NT2/D1 (cell line): ENCODE results near the gene STRN.

Source experiments
- SUZ12 ChIP-seq: IDR thresholded peaks from 2 replicates; pipeline ENCODE4 v1.6.1; 2011; ENCODE audit not compliant: insufficient read length, insufficient read depth; ENCODE audit errors: extremely low read depth
- YY1 ChIP-seq: IDR thresholded peaks from 2 replicates; pipeline ENCODE4 v1.6.1; 2011; ENCODE audit not compliant: insufficient read length, insufficient read depth
- ZNF274 ChIP-seq: IDR thresholded peaks from 2 replicates; pipeline ENCODE4 v1.6.1; 2011; ENCODE audit warnings: mild to moderate bottlenecking, low read depth, low read length

- TF ChIP-seq ZNF274, result no peak
- TF ChIP-seq YY1, result no peak
- no peak for TF ChIP-seq SUZ12
Observed at GRCh38 chr2:36834731-36835524, 131.4 kb downstream of the STRN start.
